PC-3 (cell line): ENCODE measurements around the gene YKT6. TPM values are rescaled to one million over a fixed set of nuclear protein-coding genes. Genes with fewer than 3 reads are reported as not detected.

Source experiments
- ATAC-seq: fragments of 200-7000 bp; cut with Tn5 transposase; 2 replicates; pipeline ENCODE4 v1.9.1; 2020; ENCODE audit warnings: mild to moderate bottlenecking, moderate library complexity
- BruUV-seq: library from RNA; stranded (reverse); fragments of 400-500 nt; replicated peaks from 2 replicates; lab custom pipeline; 2021; lab: Mats Ljungman, UMichigan
- CTCF ChIA-PET: fragments of 300-600 bp; sonication (Branson Sonifier 250); formaldehyde crosslinking; loops from one replicate; lab custom pipeline; 2022; ENCODE audit warnings: antibody characterized with exemption; lab: Charles Lee
- POLR2A ChIA-PET: fragments of 300-600 bp; sonication (Branson Sonifier 250); formaldehyde crosslinking; loops from one replicate; lab custom pipeline; 2022; ENCODE audit warnings: antibody characterized with exemption; ENCODE audit not compliant: unreplicated experiment; lab: Charles Lee
- DNase-seq: peaks from one replicate; pipeline ENCODE4 v3.0.0-alpha.2; 2015
- H2AFZ ChIP-seq: fragments of 300-600 bp; sonication (generic); 2 replicates; pipeline ENCODE4 v1.6.0; 2016; ENCODE audit warnings: antibody characterized with exemption, low read length
- H3F3A ChIP-seq: fragments of 300-600 bp; sonication (generic); one replicate; pipeline ENCODE4 v1.6.0; 2017; ENCODE audit warnings: antibody characterized with exemption, low read length, control low read depth, mild to moderate bottlenecking; ENCODE audit not compliant: unreplicated experiment
- H3K27ac ChIP-seq: fragments of 300-600 bp; sonication (generic); 2 replicates; pipeline ENCODE4 v1.5.1; 2016; ENCODE audit warnings: mild to moderate bottlenecking, low read length
- H3K27me3 ChIP-seq: fragments of 300-600 bp; sonication (generic); 2 replicates; pipeline ENCODE4 v1.6.1; 2016; ENCODE audit warnings: low read length, mixed read lengths
- H3K36me3 ChIP-seq: fragments of 300-600 bp; sonication (generic); 2 replicates; pipeline ENCODE4 v1.6.1; 2016; ENCODE audit warnings: low read depth, mixed run types, low read length, mixed read lengths
- H3K4me1 ChIP-seq: fragments of 300-600 bp; sonication (generic); 2 replicates; pipeline ENCODE4 v1.5.1; 2016; ENCODE audit warnings: low read length; ENCODE audit not compliant: insufficient read depth
- H3K4me2 ChIP-seq: fragments of 300-600 bp; sonication (generic); 2 replicates; pipeline ENCODE4 v1.6.0; 2016; ENCODE audit warnings: low read length
- H3K4me3 ChIP-seq: fragments of 300-600 bp; sonication (generic); 2 replicates; pipeline ENCODE4 v1.5.1; 2016; ENCODE audit warnings: mild to moderate bottlenecking, low read length, mixed read lengths
- H3K79me2 ChIP-seq: fragments of 300-600 bp; sonication (generic); 2 replicates; pipeline ENCODE4 v1.6.1; 2017; ENCODE audit warnings: low read length, mixed read lengths
- H3K9ac ChIP-seq: fragments of 300-600 bp; sonication (generic); 2 replicates; pipeline ENCODE4 v1.6.0; 2016; ENCODE audit warnings: mild to moderate bottlenecking, low read length
- H3K9me2 ChIP-seq: fragments of 300-600 bp; sonication (generic); replicated peaks from 2 replicates; pipeline ENCODE4 v1.6.1; 2016; ENCODE audit warnings: mixed run types, low read length, mixed read lengths
- H3K9me3 ChIP-seq: fragments of 300-600 bp; sonication (generic); 2 replicates; pipeline ENCODE4 v1.6.1; 2016; ENCODE audit warnings: low read length, mixed read lengths
- H4K20me1 ChIP-seq: fragments of 300-600 bp; sonication (generic); 2 replicates; pipeline ENCODE4 v1.6.1; 2016; ENCODE audit warnings: low read length, mixed read lengths
- CTCF ChIP-seq: fragments of 300-600 bp; sonication (generic); conservative IDR thresholded peaks from 2 replicates; pipeline ENCODE4 v1.5.1; 2017; ENCODE audit warnings: antibody characterized with exemption, low read depth, mild to moderate bottlenecking, low read length
- EZH2 ChIP-seq: fragments of 300-600 bp; sonication (generic); IDR thresholded peaks from one replicate; pipeline ENCODE4 v1.6.1; 2017; ENCODE audit warnings: antibody characterized with exemption, mild to moderate bottlenecking, low read length; ENCODE audit not compliant: unreplicated experiment
- EZH2phosphoT487 ChIP-seq: fragments of 300-600 bp; sonication (generic); IDR thresholded peaks from 2 replicates; pipeline ENCODE4 v1.6.1; 2018; ENCODE audit warnings: mild to moderate bottlenecking, antibody characterized with exemption, low read length, borderline replicate concordance
- intact Hi-C: fragments of 100-400 bp; cut with micrococcal nuclease; formaldehyde crosslinking; loops from 2 replicates; pipeline ENCODE4 v1.9.0; 2023
- total RNA-seq: library from RNA; depleted of rRNA; stranded (reverse); fragments of >200 nt; gene quantifications from 2 replicates; pipeline ENCODE4 v1.2.3, GENCODE V29; 2014

YKT6 gene
- total RNA-seq, 1 experiment from 2014 or later: 133 TPM

- H2AFZ ChIP-seq: no peak overlapping the region
- peaks cover 17% of the 10 kb centered on the region for H3K4me1 ChIP-seq
- ATAC-seq (no peak), DNase-seq (no peak)
- no peak overlapping the region for H3K9ac ChIP-seq
- H3K36me3 ChIP-seq: no peaks in the 10 kb centered on the region
- intact Hi-C loops: no loop called here
- no peaks in the 10 kb centered on the region for H4K20me1 ChIP-seq
- BruUV-seq: no TSS peak
- H3K4me2 ChIP-seq: no peak overlapping the region
- H3K4me3 ChIP-seq: no peak overlapping the region
- H3K27ac ChIP-seq: no peak overlapping the region
- TF ChIP-seq EZH2: no peak
- no peak for TF ChIP-seq CTCF
- TF ChIP-seq EZH2phosphoT487: no peak
- H3K9me3 ChIP-seq: no peaks in the 10 kb centered on the region
- H3F3A ChIP-seq: no peaks in the 10 kb centered on the region
- ChIA-PET CTCF (no interaction called here), POLR2A (no interaction called here)
- H3K27me3 ChIP-seq: no peaks in the 10 kb centered on the region
- H3K9me2 ChIP-seq: no peaks in the 10 kb centered on the region
- no peaks in the 10 kb centered on the region for H3K79me2 ChIP-seq
Measured at GRCh38 chr7:44186736-44187135, 14.0 kb upstream of the YKT6 start.

GRCh38 chr7:44187636-44188416 is 13.0 kb upstream of the YKT6 start:
- intact Hi-C loops: no loop called here
- POLR2A ChIA-PET: no interaction called here
- no peak for ATAC-seq
- Histone ChIP-seq H3F3A (no peaks in the 10 kb centered on the region), H3K4me2 (no peak overlapping the region), H4K20me1 (no peaks in the 10 kb centered on the region), H3K27me3 (no peaks in the 10 kb centered on the region), H3K9ac (no peak overlapping the region), H3K9me3 (no peaks in the 10 kb centered on the region), H3K27ac (no peak overlapping the region), H2AFZ (no peak overlapping the region), H3K9me2 (no peaks in the 10 kb centered on the region), H3K4me1 (peaks cover 17% of the 10 kb centered on the region), H3K79me2 (no peaks in the 10 kb centered on the region), H3K36me3 (no peaks in the 10 kb centered on the region), H3K4me3 (no peak overlapping the region)
- no TSS peak for BruUV-seq
- DNase-seq: no peak
- TF ChIP-seq EZH2: no peak
- no peak for TF ChIP-seq EZH2phosphoT487
- TF ChIP-seq CTCF: no peak
- CTCF ChIA-PET: no interaction called here
